Motor neuron (in vitro differentiated cells): ENCODE data around the gene PREX1. TPM values are rescaled to one million over a fixed set of nuclear protein-coding genes. Genes with fewer than 3 reads are reported as not detected.

Experiments used
- ATAC-seq, 8 experiments: fragments of 200-7000 bp; cut with Tn5 transposase; replicated peaks in 6 of 8; 2 replicates each; pipeline ENCODE4 v1.8.0; 2021; ENCODE audit warnings: mild to moderate bottlenecking in 8 of 8, moderate library complexity in 8 of 8
- H3K27ac ChIP-seq, 2 donors: fragments of 250-450 bp; sonication (Bioruptor Pico); 2 replicates each; pipeline ENCODE4 v1.9.0; 2021; ENCODE audit warnings: antibody characterized with exemption in 2 of 2, mild to moderate bottlenecking in 2 of 2, moderate library complexity in 1 of 2
- H3K4me1 ChIP-seq, 2 donors: fragments of 250-450 bp; sonication (Bioruptor Pico); replicated peaks in 1 of 2; 2 replicates each; pipeline ENCODE4 v1.6.1; 2021; ENCODE audit warnings: antibody characterized with exemption in 2 of 2, mild to moderate bottlenecking in 2 of 2, moderate library complexity in 1 of 2
- H3K4me3 ChIP-seq, 5 donors: fragments of 250-450 bp; sonication (Bioruptor Pico); 2 replicates each; pipeline ENCODE4 v1.9.0; 2021; ENCODE audit warnings: antibody characterized with exemption in 5 of 5, mild to moderate bottlenecking in 5 of 5, moderate library complexity in 4 of 5
- WGBS, 10 experiments: fragments of 450-650 bp; shearing (Covaris generic); methylation state at CpG; one replicate each; pipeline ENCODE4 v1.0.0; 2022; 5-methylcytosine and 5-hydroxymethylcytosine counted together
- in situ Hi-C, 9 experiments: fragments of 400-800 bp; cut with MboI; loops; one replicate each; pipeline ENCODE4 v1.15.0; 2021; ENCODE audit warnings: low sequenced_read_pairs in 9 of 9, low pct_unique_long_range_greater_than_20kb in 2 of 9; ENCODE audit not compliant: unreplicated experiment in 9 of 9
- total RNA-seq, 8 experiments: library from RNA; unstranded; fragments of 300-600 nt; gene quantifications; 2 replicates each; pipeline versions ENCODE4 v1.2.3 to v1.2.4, GENCODE V29; 2022

PREX1 gene
- total RNA-seq, 8 experiments from 2014 or later, result 10.1 to 54.9 (median 27.0) TPM

GRCh38 chr20:48703107-48703506 lies 124.7 kb downstream of the PREX1 start:
- ATAC-seq, result peak in 4 of 8 experiments; percentile 8 to 20 (median 16)
- in situ Hi-C loops, result no loop called here
- H3K4me1 ChIP-seq, result peaks cover 7 to 22% of the 10 kb centered on the region in 2 donors
- 20 to 100% (median 88%) methylated on average over 1 to 5 of the region's 12 CpGs; no CpG with 5 or more reads in 4 of the 10 experiments for WGBS, 10 experiments
- H3K4me3 ChIP-seq, result no peak overlapping the region
- no peak overlapping the region for H3K27ac ChIP-seq

GRCh38 chr20:48702455-48702913 lies 125.3 kb downstream of the PREX1 start:
- H3K4me3 ChIP-seq, result no peak overlapping the region
- in situ Hi-C loops, result no loop called here
- peak; percentile 59 to 80 (median 72) for ATAC-seq
- WGBS, 10 experiments, result 8 to 94% (median 85%) methylated on average over 3 to 7 of the region's 8 CpGs; no CpG with 5 or more reads in 6 of the 10 experiments
- H3K4me1 ChIP-seq, result peaks cover 10 to 22% of the 10 kb centered on the region in 2 donors
- H3K27ac ChIP-seq, result no peak overlapping the region

- in situ Hi-C loops, result no loop called here
- Histone ChIP-seq H3K27ac (no peak overlapping the region), H3K4me3 (no peak overlapping the region), H3K4me1 (peaks cover 10 to 22% of the 10 kb centered on the region in 2 donors)
- no peak for ATAC-seq
- WGBS, 10 experiments, result 67 to 100% (median 98%) methylated on average over 1 to 4 of the region's 7 CpGs; no CpG with 5 or more reads in 4 of the 10 experiments
These were observed 126.1 kb downstream of the PREX1 start for GRCh38 chr20:48701702-48702101.

- H3K4me3 ChIP-seq, result no peak overlapping the region
- WGBS, 10 experiments, result 59 to 100% (median 83%) methylated on average over 1 to 9 of the region's 13 CpGs; no CpG with 5 or more reads in 1 of the 10 experiments
- ATAC-seq, result no peak
- H3K27ac ChIP-seq, result peak overlapping the region in 1 of 2 donors; percentile 23
- in situ Hi-C loops, result loop anchor here in 1 of 9 experiments (25.0 kb wide), 1 partner anchor 214 kb away; the partner anchor contains the start of gene ARFGEF2
- H3K4me1 ChIP-seq, result peaks cover 4 to 11% of the 10 kb centered on the region in 2 donors
These were observed 129.1 kb downstream of the PREX1 start for GRCh38 chr20:48698507-48699267.

- WGBS, 10 experiments, result 13 to 92% (median 60%) methylated on average over 1 to 4 of the region's 8 CpGs; no CpG with 5 or more reads in 7 of the 10 experiments
- peak in 6 of 8 experiments; percentile 67 to 87 (median 81) for ATAC-seq
- Histone ChIP-seq H3K4me3 (no peak overlapping the region), H3K4me1 (peaks cover 4 to 8% of the 10 kb centered on the region in 2 donors), H3K27ac (peak overlapping the region in 1 of 2 donors; percentile 23)
- in situ Hi-C loops, result loop anchor here in 1 of 9 experiments (25.0 kb wide), 1 partner anchor 214 kb away; the partner anchor contains the start of gene ARFGEF2
These were observed 129.8 kb downstream of the PREX1 start for GRCh38 chr20:48697845-48698491.

- Histone ChIP-seq H3K4me1 (peaks cover 0 to 4% of the 10 kb centered on the region in 2 donors), H3K4me3 (no peak overlapping the region), H3K27ac (no peak overlapping the region)
- WGBS, 10 experiments, result 82 to 100% (median 93%) methylated on average over 1 to 4 of the region's 4 CpGs; no CpG with 5 or more reads in 5 of the 10 experiments
- in situ Hi-C loops, result loop anchor here in 1 of 9 experiments (25.0 kb wide), 1 partner anchor 216 kb away; the partner anchor contains the start of gene ARFGEF2
- no peak for ATAC-seq
These were observed 131.1 kb downstream of the PREX1 start for GRCh38 chr20:48696671-48697070.

- in situ Hi-C loops, result loop anchor here in 1 of 9 experiments (25.0 kb wide), 1 partner anchor 217 kb away; the partner anchor contains the start of gene ARFGEF2
- Histone ChIP-seq H3K4me3 (no peak overlapping the region), H3K27ac (no peak overlapping the region), H3K4me1 (peaks cover 8 to 10% of the 10 kb centered on the region in 2 donors)
- ATAC-seq, result no peak
These were observed 132.1 kb downstream of the PREX1 start for GRCh38 chr20:48695738-48696137.

GRCh38 chr20:48695255-48695654 lies 132.5 kb downstream of the PREX1 start:
- ATAC-seq, result no peak
- Histone ChIP-seq H3K4me3 (no peak overlapping the region), H3K27ac (no peak overlapping the region), H3K4me1 (peaks cover 11% of the 10 kb centered on the region in 2 donors)
- WGBS, 10 experiments, result 43 to 100% (median 78%) methylated on average over 1 to 2 of the region's 2 CpGs; no CpG with 5 or more reads in 4 of the 10 experiments
- in situ Hi-C loops, result loop anchor here in 1 of 9 experiments (25.0 kb wide), 1 partner anchor 217 kb away; the partner anchor contains the start of gene ARFGEF2

- 40 to 100% (median 93%) methylated on average over 1 to 4 of the region's 7 CpGs; no CpG with 5 or more reads in 3 of the 10 experiments for WGBS, 10 experiments
- H3K4me1 ChIP-seq, result peaks cover 11% of the 10 kb centered on the region in 2 donors
- H3K27ac ChIP-seq, result no peak overlapping the region
- no peak for ATAC-seq
- in situ Hi-C loops, result loop anchor here in 1 of 9 experiments (25.0 kb wide), 1 partner anchor 218 kb away; the partner anchor contains the start of gene ARFGEF2
- H3K4me3 ChIP-seq, result no peak overlapping the region
These were observed 133.4 kb downstream of the PREX1 start for GRCh38 chr20:48694381-48694865.

- WGBS, 10 experiments, result 69 to 100% (median 91%) methylated on average over 2 to 7 of the region's 7 CpGs; no CpG with 5 or more reads in 4 of the 10 experiments
- Histone ChIP-seq H3K4me3 (no peak overlapping the region), H3K4me1 (peaks cover 7 to 11% of the 10 kb centered on the region in 2 donors), H3K27ac (peak overlapping the region in 1 of 2 donors; percentile 9)
- ATAC-seq, result peak in 5 of 8 experiments; percentile 33 to 61 (median 39)
- in situ Hi-C loops, result loop anchor here in 1 of 9 experiments (25.0 kb wide), 1 partner anchor 221 kb away; the partner anchor contains the start of gene ARFGEF2
These were observed 136.3 kb downstream of the PREX1 start for GRCh38 chr20:48691523-48691922.

- 10 to 100% (median 80%) methylated on average over 1 to 14 of the region's 18 CpGs; no CpG with 5 or more reads in 3 of the 10 experiments for WGBS, 10 experiments
These were observed 136.9 kb downstream of the PREX1 start for GRCh38 chr20:48690888-48691287.

GRCh38 chr20:48689874-48690571 lies 137.8 kb downstream of the PREX1 start:
- no peak overlapping the region for H3K4me3 ChIP-seq
- no peak overlapping the region for H3K27ac ChIP-seq
- no peak for ATAC-seq
- in situ Hi-C loops, result loop anchor here in 1 of 9 experiments (25.0 kb wide), 1 partner anchor 222 kb away; the partner anchor contains the start of gene ARFGEF2
- 68 to 100% (median 89%) methylated on average over 1 to 7 of the region's 9 CpGs; no CpG with 5 or more reads in 1 of the 10 experiments for WGBS, 10 experiments
- H3K4me1 ChIP-seq, result peaks cover 7 to 11% of the 10 kb centered on the region in 2 donors

More at GRCh38 chr20:48690888-48691287, 136.9 kb downstream of the PREX1 start:
- Histone ChIP-seq H3K4me1 (peaks cover 7 to 11% of the 10 kb centered on the region in 2 donors), H3K4me3 (no peak overlapping the region), H3K27ac (peak overlapping the region in 1 of 2 donors; percentile 26)
- in situ Hi-C loops, result loop anchor here in 1 of 9 experiments (25.0 kb wide), 1 partner anchor 221 kb away; the partner anchor contains the start of gene ARFGEF2
- peak in 5 of 8 experiments; percentile 57 to 88 (median 75) for ATAC-seq
